HG03135 (cell line): ENCODE results near the gene TRPM2.
"Not testable (repeated sequence)": the region's sequence is repeated elsewhere in the genome, so short reads cannot be mapped to it uniquely, and the experiment has no call there.

Experiments used
- ATAC-seq: cut with Tn5 transposase; IDR thresholded peaks from one replicate; pipeline ENCODE4 v1.9.1; 2021; ENCODE audit warnings: mild to moderate bottlenecking, moderate library complexity; ENCODE audit not compliant: unreplicated experiment

Gene TRPM2

GRCh38 chr21:44477131-44477530 lies 123.7 kb downstream of the TRPM2 start:
- ATAC-seq = no peak

DNA sequence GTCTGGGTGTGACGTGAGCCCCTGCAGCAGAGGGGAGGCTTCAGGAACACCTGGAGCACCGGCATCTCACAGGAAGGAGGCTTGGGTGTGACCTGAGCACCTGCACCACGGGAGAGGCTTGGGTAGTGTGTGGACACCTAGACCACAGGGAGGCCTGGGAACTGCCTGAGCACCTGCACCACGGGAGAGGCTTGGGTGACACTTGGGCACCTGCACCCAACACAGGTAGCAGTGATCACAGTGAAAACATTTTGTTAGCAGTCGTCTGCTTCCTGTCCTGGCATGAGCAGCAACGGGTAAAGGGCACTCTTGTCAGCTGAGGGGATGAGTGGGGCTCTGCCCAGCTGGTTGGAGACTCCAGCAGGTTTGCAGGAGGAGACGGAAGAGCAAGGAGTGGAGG lies 124.3 kb downstream of the TRPM2 start:
- no peak for ATAC-seq

- no peak for ATAC-seq
Observed at GRCh38 chr21:44478124-44478800, 124.8 kb downstream of the TRPM2 start.

DNA sequence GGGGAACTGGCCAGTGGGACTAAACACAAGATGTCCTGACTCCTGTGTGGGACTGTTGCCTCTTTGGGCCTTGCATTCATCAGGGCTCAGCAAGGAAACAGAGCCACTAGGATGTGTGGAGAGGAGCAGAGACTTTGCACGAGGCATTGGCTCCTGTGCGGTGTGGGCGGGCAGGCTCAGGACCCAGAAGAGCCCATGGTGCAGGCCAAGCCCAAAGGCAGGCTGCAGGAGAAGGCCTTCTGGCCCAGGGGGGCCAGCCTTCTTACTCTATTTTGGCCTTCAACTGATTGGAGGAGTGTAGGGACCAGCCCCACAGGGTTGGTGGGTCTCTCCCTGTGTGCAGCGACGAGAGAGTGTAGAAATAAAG lies 125.4 kb downstream of the TRPM2 start:
- no peak for ATAC-seq

DNA sequence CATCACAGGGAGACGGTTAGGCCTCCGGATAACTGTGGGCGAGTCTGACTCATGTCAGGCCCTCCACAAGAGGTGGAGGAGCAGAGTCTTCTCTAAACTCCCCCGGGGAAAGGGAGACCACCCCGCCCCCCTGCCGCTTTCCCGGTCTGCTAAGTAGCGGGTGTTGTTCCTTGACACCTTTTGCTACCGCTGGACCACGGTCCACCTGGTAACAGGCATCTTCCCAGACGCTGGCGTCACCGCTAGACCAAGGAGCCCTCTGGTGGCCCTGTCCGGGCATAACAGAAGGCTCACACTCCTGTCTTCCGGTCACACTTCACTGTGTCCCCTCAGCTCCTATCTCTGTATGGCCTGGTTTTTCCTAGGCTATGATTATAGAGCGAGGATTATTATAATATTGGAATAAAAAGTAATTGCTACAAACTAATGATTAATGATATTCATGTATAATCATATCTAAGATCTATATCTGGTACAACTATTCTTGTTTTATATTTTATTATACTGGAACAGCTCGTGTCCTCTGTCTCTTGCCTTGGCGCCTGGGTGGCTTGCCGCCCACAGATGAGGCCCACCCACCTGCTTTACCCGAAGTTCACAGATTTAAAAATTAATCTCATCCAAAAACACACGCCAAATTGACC lies 126.3 kb downstream of the TRPM2 start:
- ATAC-seq = not testable (repeated sequence)

DNA sequence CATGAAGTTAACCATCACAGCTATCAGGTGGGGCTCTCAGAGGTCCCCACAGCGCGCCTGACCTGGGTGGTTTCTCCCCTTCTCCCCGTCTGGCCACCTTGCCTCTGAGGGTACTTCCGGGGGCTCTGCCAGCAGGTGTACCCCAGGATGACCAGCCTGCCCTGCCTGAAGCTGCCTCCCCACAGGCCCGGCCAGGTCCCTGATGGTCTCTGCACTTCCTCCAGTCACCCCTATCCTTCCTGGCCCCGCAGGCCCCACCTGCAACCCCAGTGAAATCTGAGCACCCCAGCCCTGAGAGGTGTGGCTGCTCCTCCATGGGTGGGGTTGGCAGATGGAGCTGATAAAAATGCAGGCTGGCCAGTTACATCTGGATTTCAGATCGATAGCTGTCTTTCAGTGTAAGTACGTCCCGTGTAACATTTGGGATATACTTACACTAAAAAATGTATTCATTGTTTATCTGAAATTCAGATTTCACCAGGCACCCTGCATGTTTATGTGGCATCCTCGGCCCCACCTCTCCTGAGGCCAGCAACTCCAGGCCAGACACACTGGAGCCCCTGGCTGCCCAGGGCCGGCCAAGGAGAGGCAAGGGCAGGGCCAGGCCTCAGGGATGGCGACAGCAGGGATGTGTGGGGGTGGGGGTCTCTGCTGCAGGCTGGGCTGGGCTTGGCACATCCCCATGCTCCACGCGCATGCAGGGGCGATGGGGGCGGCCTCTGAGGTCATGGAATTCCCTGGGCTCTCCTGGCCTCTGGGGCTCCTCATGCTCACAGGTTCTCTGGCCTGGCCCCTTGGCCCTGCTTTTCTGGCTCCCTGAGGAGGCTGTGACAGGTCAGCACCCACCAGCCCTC lies 127.0 kb downstream of the TRPM2 start:
- ATAC-seq = no peak

GRCh38 chr21:44482581-44483287 lies 129.3 kb downstream of the TRPM2 start:
- no peak for ATAC-seq

DNA sequence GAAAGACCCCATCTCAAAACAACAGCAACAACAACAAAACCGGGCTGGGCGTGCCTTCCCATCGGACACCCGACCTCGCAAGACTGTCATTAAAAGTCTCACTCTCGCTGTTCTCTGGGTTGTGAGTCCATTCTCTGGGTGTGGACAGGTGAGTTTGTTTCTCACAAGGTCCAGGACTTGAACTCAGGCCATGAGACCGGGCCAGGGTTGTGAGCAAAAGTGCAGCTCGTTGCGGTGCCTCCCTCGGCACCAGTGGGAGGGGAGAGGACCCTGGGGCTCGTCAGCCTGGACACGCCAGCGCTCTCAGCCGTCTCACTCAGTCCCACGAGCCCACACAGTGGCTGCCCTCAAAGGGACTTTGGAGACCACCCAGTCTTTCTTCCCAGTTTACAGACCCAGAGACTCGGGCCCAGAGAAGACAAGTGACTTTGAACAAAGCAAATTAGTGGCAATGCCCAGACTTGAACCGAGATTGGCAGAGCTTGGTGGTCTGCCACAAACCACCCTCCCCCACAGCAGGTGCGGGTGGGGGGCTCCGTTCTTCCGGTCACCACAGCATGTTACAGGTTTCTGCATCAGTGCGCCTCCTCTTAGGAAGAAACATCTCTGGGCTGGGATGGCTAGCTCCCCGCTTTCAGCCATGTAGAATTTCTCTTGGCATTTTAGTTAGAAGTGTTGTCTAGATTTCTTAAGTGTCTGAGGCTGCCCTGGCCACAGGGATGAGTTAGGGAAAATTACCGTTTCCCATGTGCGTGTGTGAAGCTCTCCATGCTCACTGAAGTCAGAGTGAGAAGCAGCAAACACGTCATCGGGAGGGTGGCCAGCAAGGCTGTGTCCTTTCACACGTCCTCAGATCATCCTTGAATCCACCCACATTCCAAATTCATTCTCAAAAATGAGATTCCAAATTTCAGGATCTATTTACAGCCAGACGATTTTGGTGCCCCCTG lies 130.1 kb downstream of the TRPM2 start:
- ATAC-seq = no peak

- ATAC-seq = no peak
Observed at GRCh38 chr21:44484498-44485253, 131.3 kb downstream of the TRPM2 start.

DNA sequence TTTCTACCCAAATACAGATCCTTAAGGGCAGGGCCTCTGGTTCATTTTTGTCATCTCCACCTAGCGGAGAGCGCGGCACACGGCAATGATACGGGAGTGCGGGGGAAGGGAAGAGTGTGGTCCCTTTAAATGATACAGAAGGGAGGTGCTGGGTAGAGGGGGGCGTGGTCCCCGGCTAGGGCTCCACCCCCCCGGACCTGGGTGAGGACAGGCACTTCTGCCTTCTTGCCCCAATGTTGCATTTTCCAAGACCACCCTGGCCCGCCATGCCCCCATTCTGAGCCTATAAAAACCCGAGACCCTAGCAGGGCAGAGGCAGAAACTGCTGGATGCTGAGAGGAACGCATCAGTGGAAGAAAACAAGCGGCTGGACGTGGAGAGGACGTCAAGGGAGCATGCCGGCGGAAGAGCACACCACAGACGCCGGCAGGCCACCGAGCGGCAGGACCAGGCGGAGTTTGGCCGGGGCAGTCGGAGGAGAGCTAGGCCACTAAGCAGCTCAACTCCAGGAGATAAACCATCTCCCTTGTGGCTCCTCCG lies 131.9 kb downstream of the TRPM2 start:
- no peak for ATAC-seq

DNA sequence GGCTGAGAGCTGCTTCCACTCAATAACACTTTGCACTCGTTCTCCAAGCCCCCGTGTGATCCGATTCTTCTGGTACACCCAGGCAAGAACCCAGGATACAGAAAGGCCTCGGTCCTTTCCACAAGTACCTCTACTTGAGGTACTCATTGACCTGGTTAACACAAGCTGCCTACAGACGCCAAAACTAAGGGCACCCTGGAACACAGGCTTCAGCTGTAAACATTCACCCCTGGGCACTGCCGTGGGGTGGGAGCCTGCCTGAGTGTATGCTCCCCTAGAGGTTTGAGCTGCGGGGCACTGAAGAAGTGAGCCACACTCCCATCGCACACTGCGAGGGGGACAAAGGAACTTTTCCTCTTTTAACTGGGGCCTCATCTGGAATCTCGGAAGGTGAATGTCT lies 132.4 kb downstream of the TRPM2 start:
- no peak for ATAC-seq

GRCh38 chr21:44486302-44486701 lies 132.9 kb downstream of the TRPM2 start:
- ATAC-seq = no peak

DNA sequence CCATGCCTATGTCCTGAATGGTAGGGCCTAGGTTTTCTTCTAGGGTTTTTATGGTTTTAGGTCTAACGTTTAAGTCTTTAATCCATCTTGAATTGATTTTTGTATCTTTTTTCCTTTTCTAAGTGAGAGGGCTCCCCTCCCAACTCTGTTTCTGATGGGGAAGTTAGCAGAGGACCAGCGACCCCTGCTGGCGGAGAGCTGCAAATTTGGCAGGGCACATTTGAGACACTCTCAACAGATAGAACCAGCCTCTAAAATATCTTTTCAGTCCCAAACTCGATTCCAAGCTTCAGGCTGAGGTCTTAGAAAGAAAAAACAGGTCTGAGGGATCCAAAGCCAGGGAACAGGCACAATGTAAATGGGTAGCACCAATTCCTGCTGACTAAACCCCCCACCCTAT lies 134.4 kb downstream of the TRPM2 start:
- ATAC-seq = no peak

GRCh38 chr21:44489962-44490361 lies 136.5 kb downstream of the TRPM2 start:
- ATAC-seq = no peak

- no peak for ATAC-seq
Observed at GRCh38 chr21:44490405-44490804, 137.0 kb downstream of the TRPM2 start.

DNA sequence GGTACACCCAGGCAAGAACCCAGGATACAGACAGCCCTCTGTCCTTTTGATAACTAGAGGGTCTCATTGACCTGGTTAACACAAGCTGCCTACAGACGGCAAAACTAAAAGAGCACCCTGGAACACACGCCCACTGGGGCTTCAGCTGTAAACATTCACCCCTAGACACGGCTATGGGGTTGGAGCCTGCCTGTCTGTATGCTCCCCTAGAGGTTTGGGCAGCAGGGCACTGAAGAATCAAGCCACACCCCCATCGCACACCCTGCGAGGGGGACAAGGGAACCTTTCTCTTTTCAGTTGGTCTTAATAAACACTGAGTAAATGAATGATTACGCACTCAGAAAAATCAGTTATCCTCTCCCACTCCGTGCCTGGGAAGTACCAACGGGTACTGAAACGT lies 137.4 kb downstream of the TRPM2 start:
- no peak for ATAC-seq
